NCI-H187 treated with DMSO at 0.1 percent for 48 hours (cell line): ENCODE data around the gene ANLN.
"Not testable (repeated sequence)": the region's sequence is repeated elsewhere in the genome, so short reads cannot be mapped to it uniquely, and the experiment has no call there.

Experiments
- DNase-seq: peaks from one replicate; lab custom pipeline; 2025; lab: John Stamatoyannopoulos, UW

Gene ANLN

DNA sequence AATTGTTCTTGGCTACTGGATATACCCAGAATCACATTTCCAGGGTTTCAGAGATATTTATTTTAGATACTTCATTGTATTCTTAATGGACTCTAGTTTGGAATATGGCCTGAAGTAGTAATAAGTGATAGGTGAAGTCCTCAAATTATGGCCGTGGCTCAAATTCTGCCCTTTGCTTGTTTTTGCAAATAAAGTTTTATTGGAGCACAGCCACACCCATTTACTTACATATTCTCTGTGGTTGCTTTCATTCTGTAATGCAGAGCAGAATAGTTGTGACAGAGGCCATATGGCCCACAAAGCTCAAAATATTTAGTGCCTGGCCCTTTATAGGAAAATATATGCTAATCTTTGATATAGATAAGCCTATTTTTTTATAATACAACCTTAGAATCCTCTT, 19.5 kb downstream of the ANLN start:
- no peak for DNase-seq

DNA sequence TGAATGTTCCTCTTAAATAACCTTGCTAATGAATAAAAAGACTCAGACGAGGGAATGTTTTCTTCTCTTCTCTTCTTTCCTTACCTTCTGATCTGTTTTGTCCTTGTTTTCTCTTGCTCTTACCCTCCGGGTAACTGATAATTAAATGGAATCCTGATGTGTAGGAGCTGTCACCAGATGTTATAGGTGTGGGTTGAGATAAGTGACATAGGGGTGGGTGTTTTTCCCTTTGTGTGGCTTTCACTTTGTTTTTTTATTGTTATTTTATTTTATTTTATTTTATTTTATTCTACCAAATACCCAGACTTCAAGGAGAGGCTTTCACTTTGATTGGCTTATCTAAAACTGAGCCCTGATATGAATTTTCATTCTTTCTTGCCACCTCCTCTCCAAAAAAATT, 25.5 kb downstream of the ANLN start:
- no peak for DNase-seq

DNA sequence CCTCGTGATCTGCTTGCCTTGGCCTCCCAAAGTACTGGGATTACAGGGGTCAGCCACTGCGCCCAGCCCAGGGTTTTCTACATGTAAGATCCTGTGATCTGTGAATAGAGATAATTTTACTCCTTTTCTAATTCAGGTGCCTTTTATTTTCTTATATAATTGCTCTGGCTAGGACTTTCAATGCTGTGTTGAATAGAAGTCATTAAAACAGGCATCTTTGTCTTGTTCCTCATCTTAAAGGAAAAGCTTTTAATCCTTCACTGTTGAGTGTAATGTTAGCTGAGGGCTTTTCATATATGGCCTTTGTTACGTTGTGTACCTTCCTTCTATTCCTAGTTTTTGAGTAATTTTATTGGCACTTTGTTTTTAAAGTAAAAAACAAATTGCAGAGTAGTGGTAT, 26.6 kb downstream of the ANLN start:
- DNase-seq, result no peak

DNA sequence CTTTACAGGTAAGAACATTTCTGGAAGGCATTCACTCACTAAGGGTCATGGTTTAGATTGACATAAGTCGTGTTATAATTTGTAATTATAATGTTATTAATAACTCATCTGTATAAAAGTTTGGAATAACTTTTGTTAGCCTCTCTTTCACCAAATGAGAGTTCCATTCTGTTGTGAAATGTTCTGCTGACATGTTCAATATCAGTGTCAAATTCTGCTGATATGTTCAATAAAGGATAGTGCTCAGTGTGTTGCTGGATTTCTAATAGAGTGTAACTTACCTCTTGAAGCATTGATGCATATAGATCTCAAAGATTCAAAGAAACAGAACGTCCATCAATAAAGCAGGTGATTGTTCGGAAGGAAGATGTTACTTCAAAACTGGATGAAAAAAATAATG, 30.6 kb downstream of the ANLN start:
- no peak for DNase-seq

DNA sequence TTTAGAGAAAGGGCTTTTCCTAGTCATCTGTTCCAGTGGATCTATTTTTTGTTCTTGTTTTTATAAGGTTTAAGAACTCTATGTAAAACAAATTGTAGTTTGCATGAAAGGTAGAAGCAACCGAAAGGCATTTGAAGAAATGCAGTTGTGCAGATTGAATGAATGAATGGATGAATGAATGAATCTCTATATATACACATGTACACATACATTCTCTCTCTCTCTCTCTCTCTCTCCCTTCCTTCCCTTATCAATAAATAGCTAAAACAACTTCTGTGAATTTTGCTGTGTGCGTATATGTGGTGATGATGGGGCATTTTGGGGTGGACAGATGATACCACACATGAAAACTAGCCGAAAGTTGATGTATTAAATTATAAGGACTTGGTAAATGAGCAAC, 32.4 kb downstream of the ANLN start:
- DNase-seq, result no peak

DNA sequence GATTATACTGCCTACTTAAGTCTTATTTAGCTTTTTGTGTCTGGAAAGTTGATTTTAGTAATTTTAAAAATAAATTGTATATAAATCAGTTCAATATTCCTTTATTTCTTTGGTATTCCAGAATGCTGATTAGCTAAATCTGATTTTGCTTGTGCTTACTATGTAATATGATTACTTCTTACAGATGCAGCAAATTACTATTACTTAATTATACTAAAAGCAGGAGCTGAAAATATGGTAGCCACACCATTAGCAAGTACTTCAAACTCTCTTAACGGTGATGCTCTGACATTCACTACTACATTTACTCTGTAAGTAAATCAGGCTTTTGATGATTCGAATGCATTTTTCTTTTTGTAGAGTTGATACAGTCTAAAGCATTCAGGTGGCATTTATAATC, 34.0 kb downstream of the ANLN start:
- DNase-seq, result no peak

DNA sequence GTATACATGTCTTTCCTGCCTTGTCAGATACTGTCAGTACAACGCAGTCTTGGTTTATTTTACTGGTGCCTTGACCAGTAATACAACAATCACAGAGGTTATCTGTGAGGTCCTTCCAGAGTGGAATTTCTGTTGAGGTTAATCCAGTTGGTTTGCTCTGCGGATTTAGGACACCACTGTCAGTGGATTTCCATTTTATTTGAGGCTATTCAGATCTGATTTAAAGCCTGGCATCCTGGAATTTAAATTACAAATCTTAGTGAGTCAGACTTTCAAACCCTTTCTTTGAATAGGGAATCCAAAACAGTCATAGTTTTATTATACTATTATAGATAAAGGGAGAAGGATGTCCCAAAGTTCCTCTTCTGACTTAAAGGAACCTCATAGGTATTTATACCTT, 40.5 kb downstream of the ANLN start:
- DNase-seq, result no peak

DNA sequence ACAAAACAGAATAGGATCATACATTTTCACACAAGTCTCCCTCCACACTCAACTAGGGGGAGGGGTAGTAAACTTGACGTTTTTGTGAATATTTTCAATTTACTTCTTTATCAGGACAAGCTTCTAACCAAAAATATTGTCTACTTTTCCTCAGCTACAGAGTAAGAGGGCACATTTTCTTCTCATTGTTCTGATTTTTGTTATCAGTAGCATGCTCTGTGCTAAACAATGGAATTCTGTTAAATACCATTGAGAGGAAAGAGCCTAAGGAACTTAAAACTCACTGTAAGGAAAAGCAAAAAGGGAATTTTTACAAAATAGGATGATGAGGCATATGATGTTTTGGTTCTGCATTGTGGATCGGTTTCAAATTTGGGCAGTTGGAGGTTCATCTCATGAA, 41.2 kb downstream of the ANLN start:
- no peak for DNase-seq

DNA sequence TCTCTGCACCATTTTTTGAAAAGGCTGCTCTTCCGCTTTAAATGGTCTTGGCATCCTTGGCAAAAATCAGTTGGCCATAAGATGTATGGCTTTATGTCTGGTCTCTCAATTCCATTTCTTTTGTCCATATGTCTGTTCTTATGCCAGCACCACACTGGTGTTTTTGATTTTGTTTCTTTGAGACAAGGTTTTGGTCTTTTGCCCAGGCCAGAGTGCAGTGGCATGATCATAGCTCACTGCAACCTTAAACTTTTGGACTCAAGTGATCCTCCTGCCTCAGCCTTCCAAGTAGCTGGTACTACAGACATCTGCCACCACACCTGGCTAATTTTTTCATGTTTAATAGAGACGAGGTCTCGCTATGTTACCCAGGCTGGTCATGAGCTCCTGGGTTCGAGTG, 48.5 kb downstream of the ANLN start:
- no peak for DNase-seq

DNA sequence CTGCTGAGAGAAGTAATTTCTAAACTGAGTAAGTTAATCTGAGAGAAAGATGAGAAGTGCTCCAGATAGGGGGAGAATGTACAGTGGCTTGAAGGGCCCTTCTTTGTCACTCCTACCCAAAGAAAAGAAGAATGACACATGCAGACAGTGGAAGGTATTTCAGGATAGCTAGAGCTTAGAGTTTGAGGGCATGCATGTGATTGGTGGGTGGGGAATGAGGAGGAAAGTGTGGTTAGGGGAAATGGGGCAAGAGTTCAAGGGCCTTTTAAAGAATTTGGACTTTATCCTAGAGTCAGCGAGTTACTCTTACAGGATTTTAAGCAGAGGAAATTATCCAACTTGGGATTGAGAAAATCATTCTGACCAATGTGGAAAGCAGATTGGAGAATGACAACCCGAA, 50.0 kb downstream of the ANLN start:
- no peak for DNase-seq

DNA sequence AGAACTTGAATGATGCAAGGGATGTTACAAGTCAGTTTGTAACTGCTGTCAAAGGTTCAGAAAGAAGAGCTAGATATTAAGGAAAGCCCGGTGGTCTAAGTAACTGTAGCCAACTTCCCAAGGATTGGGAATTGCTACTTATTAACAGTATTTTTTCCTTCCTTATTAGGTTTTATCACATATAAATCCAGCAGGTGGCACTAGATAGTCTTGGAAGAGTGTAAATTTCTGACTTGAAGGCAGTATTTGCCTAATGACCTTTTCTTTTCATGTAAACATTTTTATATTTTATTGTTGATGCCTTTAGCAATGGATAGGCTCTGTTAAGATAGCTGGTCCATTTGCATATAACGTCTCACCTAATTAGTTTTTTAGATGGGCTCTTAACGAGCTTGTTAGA, 51.2 kb downstream of the ANLN start:
- no peak for DNase-seq

DNA sequence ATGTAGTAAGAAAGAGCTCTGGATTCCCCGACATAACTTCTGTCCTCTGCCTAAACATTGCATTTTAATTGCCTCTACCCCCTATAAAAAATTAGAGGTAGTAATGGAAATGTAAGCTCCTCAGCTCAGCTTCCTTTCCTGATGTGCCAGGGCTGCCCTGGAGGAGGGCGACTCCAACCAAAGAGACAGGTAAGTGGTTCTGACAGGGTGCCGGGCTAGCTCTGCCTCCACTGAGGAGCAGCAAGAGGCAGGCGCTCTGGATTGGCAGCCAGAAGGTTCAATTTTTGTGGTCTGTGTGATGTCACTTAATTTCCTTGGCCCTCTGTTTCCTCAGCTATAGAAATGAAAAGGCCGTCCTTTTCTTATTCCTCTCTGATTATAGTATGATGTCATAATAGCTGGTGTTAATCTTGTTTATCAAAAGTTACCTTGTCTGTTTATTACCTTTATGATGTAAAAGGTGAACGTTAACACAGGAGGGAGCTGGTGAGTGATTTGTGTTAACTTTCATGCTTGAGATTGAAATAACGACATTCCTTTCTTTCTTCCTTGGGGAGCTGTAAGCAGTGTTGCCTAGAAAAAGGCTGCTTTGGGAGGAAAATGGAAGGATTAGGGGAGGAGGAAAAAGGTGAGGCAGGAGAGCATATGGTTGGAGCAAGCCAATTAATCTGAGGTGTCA, 51.8 kb downstream of the ANLN start:
- no peak for DNase-seq

DNA sequence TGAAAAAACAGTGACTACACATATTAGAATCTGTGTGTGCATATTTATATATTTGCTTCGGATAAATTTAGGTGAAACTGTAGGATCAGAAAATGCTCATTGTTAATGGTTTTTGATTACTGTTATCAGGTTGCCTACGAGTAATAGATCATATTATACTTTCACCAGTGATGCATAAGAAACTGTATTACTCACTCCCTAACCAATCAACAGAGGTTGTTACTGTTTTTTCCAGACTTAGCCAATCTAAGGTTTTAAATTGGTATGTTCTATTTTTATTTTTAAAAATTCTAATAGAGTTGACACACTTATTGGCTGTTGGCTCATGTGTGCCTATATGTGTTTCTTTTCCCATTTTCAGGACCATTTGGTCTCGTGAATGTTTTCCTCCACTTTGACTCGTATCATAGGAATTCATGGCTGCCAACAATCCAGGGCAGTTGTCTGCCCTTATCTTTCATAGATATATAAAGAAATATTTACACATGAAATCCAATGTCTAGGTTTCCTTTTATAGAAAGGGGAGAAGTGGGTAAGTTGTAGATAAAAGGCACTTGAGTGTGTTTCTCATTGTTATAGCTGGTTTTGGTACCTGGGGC, 59.2 kb downstream of the ANLN start:
- no peak for DNase-seq

DNA sequence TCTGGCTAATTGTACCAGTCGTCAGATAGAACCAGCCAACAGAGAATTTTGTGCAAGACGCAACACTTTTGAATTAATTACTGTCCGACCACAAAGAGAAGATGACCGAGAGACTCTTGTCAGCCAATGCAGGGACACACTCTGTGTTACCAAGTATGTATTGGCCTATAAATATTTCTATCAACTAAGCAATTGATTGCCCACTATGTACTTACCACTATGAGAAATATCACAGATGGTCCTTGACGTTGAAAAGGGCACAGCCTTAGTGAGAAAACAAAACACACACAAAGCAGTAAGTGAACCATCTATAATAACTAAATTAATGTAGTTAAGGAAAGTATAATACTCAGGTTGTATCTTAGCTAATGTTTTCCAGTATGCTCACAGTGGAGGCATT, 60.0 kb downstream of the ANLN start:
- no peak for DNase-seq

DNA sequence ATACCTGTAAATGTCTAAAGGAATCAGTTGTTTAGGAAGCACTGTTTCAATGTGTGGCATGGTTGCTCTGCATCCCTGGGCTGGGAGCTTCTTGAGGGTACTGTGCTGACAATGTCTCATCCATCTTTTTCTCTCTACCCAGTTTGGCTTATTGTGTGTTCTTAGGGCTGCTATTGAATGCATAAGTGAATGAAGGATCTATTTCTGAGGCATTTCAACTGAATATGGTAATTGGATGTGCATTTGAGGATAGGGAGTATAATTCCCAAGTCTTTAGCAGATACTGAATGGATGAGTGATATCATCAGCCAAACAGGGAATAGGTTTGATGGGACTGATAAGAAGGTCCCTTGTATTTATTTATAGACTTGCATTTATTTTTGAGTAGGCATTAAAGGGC, 64.1 kb downstream of the ANLN start:
- no peak for DNase-seq

DNA sequence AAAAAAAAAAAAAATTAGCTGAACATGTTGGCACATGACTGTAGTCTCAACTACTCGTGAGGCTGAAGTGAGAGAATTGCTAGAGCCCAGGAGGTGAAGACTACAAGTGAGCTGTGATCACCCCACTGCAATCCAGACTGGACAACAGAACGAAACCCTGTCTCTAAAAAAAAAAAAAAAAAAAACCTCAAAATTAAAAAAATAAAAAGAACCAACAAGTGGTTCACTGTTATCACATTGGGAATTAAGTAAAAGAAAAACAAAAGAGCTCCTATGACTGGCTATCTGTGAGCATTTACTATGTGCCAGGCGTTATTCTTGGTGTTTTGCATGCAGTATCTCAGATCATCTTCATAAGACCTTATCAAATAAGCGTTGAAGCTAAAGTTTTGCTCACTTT, 66.0 kb downstream of the ANLN start:
- DNase-seq, result no peak

DNA sequence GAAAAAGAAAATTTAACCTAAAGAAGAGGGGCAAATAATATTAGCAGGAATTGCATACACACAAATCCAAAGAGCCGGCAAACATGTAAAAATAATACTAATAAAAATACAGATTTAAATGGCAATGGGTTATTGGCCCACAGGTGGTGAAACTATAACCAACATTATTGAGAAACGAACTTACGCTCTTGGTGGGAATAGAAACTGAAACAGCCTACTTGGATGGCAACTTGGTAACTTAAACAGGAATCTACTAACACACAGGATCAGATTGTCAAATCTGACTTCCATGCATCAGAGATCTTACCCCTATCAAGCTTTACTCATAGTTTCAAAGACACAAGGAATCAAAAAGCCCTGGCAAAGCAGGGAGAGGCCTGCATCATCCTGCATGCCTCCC, 66.5 kb downstream of the ANLN start:
- no peak for DNase-seq

DNA sequence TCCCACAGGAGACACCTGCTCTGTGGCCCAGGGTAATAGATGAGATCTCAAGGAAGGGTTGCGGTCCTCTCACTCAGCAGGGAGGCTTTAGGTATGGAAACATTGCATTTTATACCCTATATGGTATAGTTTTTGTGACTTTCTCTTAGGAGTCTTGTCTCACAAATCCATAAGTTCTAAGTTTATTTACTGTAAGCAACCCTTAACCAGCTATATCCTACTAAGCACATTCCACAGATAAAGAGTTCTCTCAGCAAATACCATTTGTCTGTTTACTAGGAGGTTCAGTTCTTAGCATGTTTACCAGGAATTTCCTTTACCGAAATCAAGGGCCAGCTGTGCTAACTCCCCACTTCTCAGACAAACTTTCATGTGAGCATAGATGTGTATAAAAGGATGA, 66.9 kb downstream of the ANLN start:
- no peak for DNase-seq

DNA sequence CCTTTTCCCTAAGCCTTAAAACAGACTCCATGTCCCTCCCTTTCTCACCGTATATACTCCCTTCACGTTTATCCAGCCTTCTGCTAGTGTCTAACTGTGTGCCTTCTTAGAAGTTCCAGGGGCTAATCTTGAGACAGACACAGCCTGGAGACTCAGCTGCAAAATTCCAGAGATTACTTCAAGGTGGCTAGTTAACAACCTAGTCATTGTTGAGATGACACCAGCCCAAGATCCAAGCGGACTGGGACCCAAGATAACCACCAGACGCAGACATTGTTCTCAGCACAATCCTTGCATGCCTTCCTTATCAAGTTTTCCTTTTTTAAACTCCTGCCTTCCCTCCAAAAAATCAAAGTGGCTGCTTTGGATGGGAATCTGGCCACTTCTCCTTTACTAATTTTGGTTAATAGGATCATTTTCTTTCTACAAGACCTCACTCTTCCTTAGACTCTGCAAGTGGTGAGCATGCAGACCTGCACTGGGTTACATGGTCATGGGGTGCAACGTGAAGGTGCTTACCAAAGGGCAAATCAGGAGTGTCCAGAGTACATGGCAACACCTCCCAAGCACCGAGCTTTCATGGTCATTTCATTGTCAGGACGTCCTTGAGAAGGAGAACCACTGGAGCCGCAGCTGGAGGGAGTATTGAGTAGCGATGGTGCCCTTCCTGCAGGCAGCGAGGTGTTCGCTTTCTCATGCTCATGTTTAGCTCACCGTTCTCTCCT, 69.7 kb downstream of the ANLN start:
- no peak for DNase-seq

DNA sequence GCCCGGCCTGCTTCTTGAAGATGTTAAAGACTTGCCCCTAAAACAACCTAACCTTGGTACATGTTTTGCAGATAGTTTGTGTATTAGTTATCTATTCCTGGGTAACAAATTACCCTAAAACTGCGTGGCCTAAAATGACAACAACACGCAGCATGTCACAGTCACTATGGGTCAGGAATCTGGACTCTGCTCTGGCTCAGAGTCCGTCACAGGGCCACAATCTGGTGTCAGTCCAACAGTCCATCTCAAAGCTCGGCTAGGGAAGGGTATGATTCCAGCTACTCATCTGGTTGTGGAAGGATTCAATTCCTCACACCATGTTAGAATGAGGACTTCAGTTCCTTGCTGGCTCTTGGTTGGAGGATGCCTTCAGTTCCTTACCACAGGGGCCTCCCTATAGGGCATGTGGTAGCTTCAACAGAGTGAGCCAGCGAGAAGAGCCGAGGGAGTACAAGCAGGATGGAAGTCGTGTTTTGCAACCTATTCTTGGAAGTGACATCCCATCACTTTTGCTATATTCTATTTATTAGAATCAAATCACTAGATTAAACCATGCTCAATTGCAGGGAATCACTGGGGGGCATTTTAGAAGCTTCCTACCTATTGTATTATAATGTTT, 71.3 kb downstream of the ANLN start:
- no peak for DNase-seq

DNA sequence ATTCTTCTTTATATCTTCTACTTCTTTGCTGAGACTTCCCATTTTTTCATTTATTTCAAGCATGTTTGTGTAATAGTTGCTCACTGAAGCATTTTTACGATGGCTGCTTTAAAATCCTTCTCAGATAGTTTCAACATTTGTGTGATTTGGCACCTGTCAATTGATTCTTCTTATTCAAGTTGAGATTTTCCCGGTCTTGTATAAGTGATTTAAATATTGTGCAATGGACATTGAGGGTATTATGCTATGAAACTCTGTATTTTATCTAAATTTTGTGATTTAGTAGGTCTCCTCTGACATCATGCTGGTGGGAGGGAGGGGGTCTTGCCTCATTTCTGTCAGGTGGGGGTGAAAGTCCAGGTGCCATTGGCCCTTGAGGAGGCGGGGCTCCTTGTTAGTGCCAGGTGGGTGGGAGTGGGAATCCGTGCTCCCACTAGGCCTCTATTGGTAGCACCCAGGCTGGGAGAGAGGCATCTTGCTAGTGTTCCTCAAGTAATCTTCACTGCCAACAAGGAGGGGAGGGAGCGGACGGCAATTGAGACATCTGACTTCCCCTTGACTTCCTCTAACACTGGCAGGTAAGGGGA, 73.0 kb downstream of the ANLN start:
- no peak for DNase-seq

DNA sequence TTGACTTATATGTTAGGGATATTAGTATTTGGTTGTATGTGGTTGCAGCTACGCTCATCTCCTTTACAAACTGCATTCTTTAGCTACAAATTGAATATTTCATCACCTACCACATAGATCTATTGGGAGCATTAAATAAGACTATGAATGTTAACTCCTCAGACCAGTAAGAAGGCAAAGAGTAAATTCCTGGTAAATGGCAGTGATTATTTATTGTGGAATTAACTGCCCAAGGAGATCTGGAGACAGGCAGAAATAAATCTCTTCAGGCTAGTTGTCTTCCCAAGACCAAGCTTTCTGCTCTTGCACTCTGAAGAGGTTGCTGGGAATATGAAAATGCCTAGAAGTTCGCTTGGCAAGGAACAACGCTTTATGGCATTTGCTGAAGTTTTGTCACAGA, 74.6 kb downstream of the ANLN start:
- no peak for DNase-seq

DNA sequence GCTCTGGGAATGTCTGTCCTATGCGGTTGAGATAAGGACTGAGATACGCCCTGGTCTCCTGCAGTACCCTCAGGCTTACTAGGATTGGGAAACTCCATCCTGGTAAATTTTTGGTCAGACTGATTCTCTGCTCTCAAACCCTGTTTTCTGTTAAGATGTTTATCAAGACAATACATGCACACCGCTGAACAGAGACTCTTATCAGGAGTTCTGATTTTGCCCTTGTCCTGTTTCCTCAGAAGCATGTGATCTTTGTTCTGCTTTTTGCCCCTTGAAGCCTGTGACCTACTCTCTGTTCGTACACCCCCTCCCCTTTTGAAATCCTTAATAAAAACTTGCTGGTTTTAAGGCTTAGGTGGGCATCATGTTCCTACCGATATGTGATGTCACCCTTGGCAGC, 76.3 kb downstream of the ANLN start:
- DNase-seq, result not testable (repeated sequence)
